ENCODE measurements around the gene USH2A.

The USH2A gene

GRCh38 chr1:216176970-216177369 is 246.3 kb downstream of the USH2A start:
- Histone ChIP-seq H3K36me3 (ENCODE audit: control insufficient read depth in 2 of 2, insufficient read depth in 1 of 2, low read length in 2 of 2) (no peaks in the 10 kb centered on the region), H3K27ac (ENCODE audit: extremely low read depth, low read depth, low read length) (no peak overlapping the region), H3K4me3 (ENCODE audit: low read depth, low read length) (no peak overlapping the region), H3K4me1 (ENCODE audit: control insufficient read depth, insufficient read depth, low read length) (no peaks in the 10 kb centered on the region), H3K9me3 (ENCODE audit: control insufficient read depth, insufficient read depth, low read depth, low read length) (no peaks in the 10 kb centered on the region)
- TF ChIP-seq ZNF302 (tag by site-specific recombination; IDR thresholded peaks at IDR 0.05; ENCODE audit: low read depth) (no peak), ZNF114 (tag by site-specific recombination; IDR thresholded peaks at IDR 0.05) (no peak), ZNF23 (tag by site-specific recombination; IDR thresholded peaks at IDR 0.05; ENCODE audit: borderline replicate concordance) (no peak), ZNF184 (tag by site-specific recombination; IDR thresholded peaks at IDR 0.05) (no peak), ZNF214 (tag by site-specific recombination; IDR thresholded peaks at IDR 0.05; ENCODE audit: borderline replicate concordance) (no peak), ZNF416 (tag by site-specific recombination; IDR thresholded peaks at IDR 0.05) (no peak), ZNF2 (tag by site-specific recombination; IDR thresholded peaks at IDR 0.05) (no peak), ZNF394 (tag by site-specific recombination; IDR thresholded peaks at IDR 0.05; ENCODE audit: borderline replicate concordance) (no peak), BCL11A (tag by site-specific recombination; IDR thresholded peaks at IDR 0.05; ENCODE audit: low read depth) (no peak), ZNF843 (tag by site-specific recombination; IDR thresholded peaks at IDR 0.05) (no peak), ZBTB7A (tag by site-specific recombination; IDR thresholded peaks at IDR 0.05; ENCODE audit: low read depth) (no peak)
- CTCF ChIA-PET: interaction anchor here (0.8 kb wide), 1 partner anchor 45 kb away, joined by 4 read pairs; no protein-coding TSS in a partner anchor
- POLR2A ChIA-PET: no interaction called here

- H3K27ac ChIP-seq (ENCODE audit: extremely low read depth, low read depth, low read length): no peak overlapping the region
- H3K36me3 ChIP-seq (ENCODE audit: control insufficient read depth in 2 of 2, insufficient read depth in 1 of 2, low read length in 2 of 2): no peaks in the 10 kb centered on the region
- H3K4me3 ChIP-seq (ENCODE audit: low read depth, low read length): no peak overlapping the region
- POLR2A ChIA-PET: no interaction called here
- TF ChIP-seq GLIS1 (tag by site-specific recombination; IDR thresholded peaks at IDR 0.05): no peak
- TF ChIP-seq ZNF701 (tag by site-specific recombination; IDR thresholded peaks at IDR 0.05): no peak
- no peak for TF ChIP-seq ZNF16 (tag by site-specific recombination; IDR thresholded peaks at IDR 0.05; ENCODE audit: low read depth)
- no peaks in the 10 kb centered on the region for H3K9me3 ChIP-seq (ENCODE audit: control insufficient read depth, insufficient read depth, low read depth, low read length)
- H3K4me1 ChIP-seq (ENCODE audit: control insufficient read depth, insufficient read depth, low read length): no peaks in the 10 kb centered on the region
- CTCF ChIA-PET: no interaction called here
Measured at GRCh38 chr1:216175714-216176113, 247.5 kb downstream of the USH2A start.

- CTCF ChIA-PET: interaction anchor here (1.8 kb wide), 1 partner anchor 21 kb away, joined by 4 read pairs; no protein-coding TSS in a partner anchor
Measured at GRCh38 chr1:216173376-216173995, 249.8 kb downstream of the USH2A start.

GRCh38 chr1:216169351-216169750 is 253.9 kb downstream of the USH2A start:
- Histone ChIP-seq H3K36me3 (ENCODE audit: control insufficient read depth in 2 of 2, insufficient read depth in 1 of 2, low read length in 2 of 2) (no peaks in the 10 kb centered on the region), H3K9me3 (ENCODE audit: control insufficient read depth, insufficient read depth, low read depth, low read length) (no peaks in the 10 kb centered on the region), H3K27ac (ENCODE audit: extremely low read depth, low read depth, low read length) (no peak overlapping the region), H3K4me1 (ENCODE audit: control insufficient read depth, insufficient read depth, low read length) (no peaks in the 10 kb centered on the region), H3K4me3 (ENCODE audit: low read depth, low read length) (no peak overlapping the region)
- CTCF ChIA-PET: no interaction called here
- POLR2A ChIA-PET: no interaction called here
- TF ChIP-seq PRDM6 (tag by site-specific recombination; IDR thresholded peaks at IDR 0.05): no peak
- TF ChIP-seq ZNF148 (tag by site-specific recombination; IDR thresholded peaks at IDR 0.05; ENCODE audit: borderline replicate concordance): no peak
- no peak for TF ChIP-seq TCF7L2 (IDR thresholded peaks at IDR 0.05; ENCODE audit: borderline replicate concordance, low read depth, low read length)
- no peak for TF ChIP-seq ZBTB11 (tag by site-specific recombination; conservative IDR thresholded peaks at IDR 0.05; ENCODE audit: low read depth)
- TF ChIP-seq ZNF549 (tag by site-specific recombination; IDR thresholded peaks at IDR 0.05): no peak
- TF ChIP-seq ZNF266 (tag by site-specific recombination; IDR thresholded peaks at IDR 0.05; ENCODE audit: low read depth): no peak
- no peak for TF ChIP-seq ZNF664 (tag by site-specific recombination; IDR thresholded peaks at IDR 0.05)

More at GRCh38 chr1:216173376-216173995, 249.8 kb downstream of the USH2A start:
- TF ChIP-seq ZNF133 (tag by site-specific recombination; IDR thresholded peaks at IDR 0.05): no peak
- TF ChIP-seq ZNF423 (tag by site-specific recombination; IDR thresholded peaks at IDR 0.05): no peak
- TF ChIP-seq ZNF175 (tag by site-specific recombination; IDR thresholded peaks at IDR 0.05): no peak
- no peak overlapping the region for H3K27ac ChIP-seq (ENCODE audit: extremely low read depth, low read depth, low read length)
- POLR2A ChIA-PET: no interaction called here
- H3K36me3 ChIP-seq (ENCODE audit: control insufficient read depth in 2 of 2, insufficient read depth in 1 of 2, low read length in 2 of 2): no peaks in the 10 kb centered on the region
- H3K9me3 ChIP-seq (ENCODE audit: control insufficient read depth, insufficient read depth, low read depth, low read length): no peaks in the 10 kb centered on the region
- no peak overlapping the region for H3K4me3 ChIP-seq (ENCODE audit: low read depth, low read length)
- no peaks in the 10 kb centered on the region for H3K4me1 ChIP-seq (ENCODE audit: control insufficient read depth, insufficient read depth, low read length)

Measured in HEK293 (cell line).